HCT116 (cell line): ENCODE measurements around the gene TMEM266. TPM values are rescaled to one million over a fixed set of nuclear protein-coding genes. Genes with fewer than 3 reads are reported as not detected.

Experiments
- ATAC-seq: fragments of 200-7000 bp; cut with Tn5 transposase; 2 replicates; pipeline ENCODE4 v1.9.1; 2020; ENCODE audit warnings: mild to moderate bottlenecking, moderate library complexity
- BruUV-seq: library from RNA; stranded (reverse); fragments of 400-500 nt; replicated peaks from 2 replicates; lab custom pipeline; 2021; lab: Mats Ljungman, UMichigan
- CTCF ChIA-PET: fragments of 300-600 bp; sonication (Branson Sonifier 250); formaldehyde crosslinking; loops from one replicate; lab custom pipeline; 2021; ENCODE audit warnings: antibody characterized with exemption; lab: Charles Lee
- POLR2A ChIA-PET: fragments of 300-600, 350-600 bp; sonication (Branson Sonifier 250); formaldehyde crosslinking; loops from one replicate; lab custom pipeline; 2021; ENCODE audit warnings: antibody characterized with exemption; lab: Charles Lee
- RAD21 ChIA-PET, 2 experiments: fragments of 300-600 bp; sonication (Branson Sonifier 250); formaldehyde crosslinking; loops; one replicate each; lab custom pipeline; 2023; ENCODE audit warnings: low total read pairs in 2 of 2; ENCODE audit not compliant: uncharacterized antibody in 2 of 2, unreplicated experiment in 2 of 2, low non-redundant PET in 1 of 2; lab: Charles Lee
- DNase-seq: peaks from one replicate; pipeline ENCODE4 v3.0.0-alpha.2; 2010; ENCODE audit warnings: low read depth, low spot score
- H2AFZ ChIP-seq: fragments of 200-600 bp; shearing (Covaris generic), sonication (generic); 2 replicates; pipeline ENCODE4 v1.6.1; 2017; ENCODE audit warnings: low read depth, mixed run types, mixed read lengths, antibody characterized with exemption, low read length; ENCODE audit not compliant: poor library complexity, severe bottlenecking
- H3K27ac ChIP-seq: 2 replicates; pipeline ENCODE4 v1.5.1; 2012; ENCODE audit warnings: low read depth, low read length
- H3K27me3 ChIP-seq: fragments of 200-600 bp; sonication (generic); 2 replicates; pipeline ENCODE4 v1.6.1; 2016; ENCODE audit warnings: mixed run types, low read length, mixed read lengths; ENCODE audit not compliant: insufficient read depth
- H3K36me3 ChIP-seq, 2 experiments: fragments of 200-500 bp in 1 of 2; fragments of 200-600 bp in 1 of 2; sonication (Bioruptor generic) in 1 of 2; sonication (generic) in 1 of 2; 2 replicates each; pipeline versions ENCODE4 v1.5.1 to v1.6.1; 2014 to 2016; ENCODE audit warnings: low read length in 2 of 2, inconsistent platforms in 1 of 2, mixed read lengths in 1 of 2, mixed run types in 1 of 2; ENCODE audit not compliant: insufficient read depth in 2 of 2, control insufficient read depth in 1 of 2
- H3K4me1 ChIP-seq, 2 experiments: fragments of 200-600 bp in 1 of 2; sonication (generic) in 1 of 2; 2 replicates each; pipeline versions ENCODE4 v1.5.1 to v1.6.1; 2012 to 2017; ENCODE audit warnings: low read length in 2 of 2, inconsistent platforms in 1 of 2, mild to moderate bottlenecking in 1 of 2, mixed read lengths in 1 of 2, mixed run types in 1 of 2, moderate library complexity in 1 of 2; ENCODE audit not compliant: insufficient read depth in 2 of 2, control insufficient read depth in 1 of 2
- H3K4me2 ChIP-seq: fragments of 200-600 bp; sonication (generic); 2 replicates; pipeline ENCODE4 v1.6.1; 2017; ENCODE audit warnings: mixed run types, low read length, mixed read lengths
- H3K4me3 ChIP-seq, 2 experiments: fragments of 200-600 bp in 1 of 2; sonication (generic) in 1 of 2; replicated peaks in 1 of 2; 2 replicates each; pipeline ENCODE4 v1.5.1; 2011 to 2016; ENCODE audit warnings: low read length in 2 of 2, control low read depth in 1 of 2, low read depth in 1 of 2, mild to moderate bottlenecking in 1 of 2, mixed read lengths in 1 of 2, mixed run types in 1 of 2
- H3K79me2 ChIP-seq: fragments of 200-600 bp; sonication (generic); 2 replicates; pipeline ENCODE4 v1.6.1; 2017; ENCODE audit warnings: mild to moderate bottlenecking, mixed run types, low read length, moderate library complexity, mixed read lengths; ENCODE audit not compliant: insufficient read depth
- H3K9ac ChIP-seq: fragments of 200-600 bp; sonication (generic); 2 replicates; pipeline ENCODE4 v1.6.1; 2016; ENCODE audit warnings: low read length, mixed read lengths
- H3K9me2 ChIP-seq: fragments of 200-600 bp; sonication (generic), shearing (Covaris generic); 2 replicates; pipeline ENCODE4 v1.6.1; 2017; ENCODE audit warnings: mixed run types, mild to moderate bottlenecking, moderate library complexity; ENCODE audit not compliant: insufficient read depth
- H3K9me3 ChIP-seq, 2 experiments: fragments of 200-500 bp in 1 of 2; fragments of 200-600 bp in 1 of 2; sonication (Bioruptor generic) in 1 of 2; sonication (generic) in 1 of 2; 2 replicates each; pipeline ENCODE4 v1.6.1; 2014 to 2017; ENCODE audit warnings: low read length in 2 of 2, mixed read lengths in 2 of 2, inconsistent platforms in 1 of 2, low read depth in 1 of 2, mild to moderate bottlenecking in 1 of 2, mixed run types in 1 of 2, moderate library complexity in 1 of 2; ENCODE audit not compliant: control insufficient read depth in 1 of 2, insufficient read depth in 1 of 2
- H4K20me1 ChIP-seq: fragments of 200-600 bp; sonication (generic), shearing (Covaris generic); 2 replicates; pipeline ENCODE4 v1.6.1; 2017; ENCODE audit warnings: mixed run types, mild to moderate bottlenecking, moderate library complexity; ENCODE audit not compliant: insufficient read depth
- CBX3 ChIP-seq: IDR thresholded peaks from 2 replicates; pipeline ENCODE4 v1.6.1; 2012; ENCODE audit warnings: low read depth
- FOSL1 ChIP-seq: IDR thresholded peaks from 2 replicates; pipeline ENCODE4 v1.6.1; 2012; ENCODE audit warnings: low read depth
- JUND ChIP-seq: IDR thresholded peaks from 2 replicates; pipeline ENCODE4 v1.6.1; 2012
- POLR2AphosphoS5 ChIP-seq: IDR thresholded peaks from 2 replicates; pipeline ENCODE4 v1.6.1; 2011; ENCODE audit warnings: mild to moderate bottlenecking, low read depth, low read length, moderate library complexity
- SP1 ChIP-seq: IDR thresholded peaks from 2 replicates; pipeline ENCODE4 v1.6.1; 2012; ENCODE audit warnings: low read depth
- SRF ChIP-seq: IDR thresholded peaks from 2 replicates; pipeline ENCODE4 v1.6.1; 2012; ENCODE audit warnings: low read depth
- TCF7L2 ChIP-seq: IDR thresholded peaks from 2 replicates; pipeline ENCODE4 v1.7.0; 2011; ENCODE audit warnings: borderline replicate concordance, inconsistent platforms; ENCODE audit not compliant: insufficient read depth, insufficient read length; ENCODE audit errors: extremely low read depth
- YY1 ChIP-seq: IDR thresholded peaks from 2 replicates; pipeline ENCODE4 v1.6.1; 2011; ENCODE audit warnings: low read length, low read depth, moderate library complexity, mild to moderate bottlenecking; ENCODE audit not compliant: insufficient replicate concordance; ENCODE audit errors: extremely low read depth
- intact Hi-C: fragments of 100-400 bp; cut with micrococcal nuclease; formaldehyde crosslinking; loops from 2 replicates; pipeline ENCODE4 v1.10.0; 2022
- total RNA-seq: library from RNA; stranded (reverse); gene quantifications from one replicate; pipeline ENCODE4 v1.2.1, GENCODE V29; 2021; ENCODE audit not compliant: unreplicated experiment
- TF ChIP-seq, protein P1 (sequence below), 3 experiments: fragments of 200-600 bp in 1 of 3; sonication (generic) in 1 of 3; IDR thresholded peaks in 2 of 3; conservative IDR thresholded peaks in 1 of 3; 2 replicates each; pipeline ENCODE4 v1.5.1; 2012 to 2017; ENCODE audit warnings: low read depth in 2 of 3, low read length in 2 of 3, antibody characterized with exemption in 1 of 3, borderline replicate concordance in 1 of 3, control low read depth in 1 of 3, mild to moderate bottlenecking in 1 of 3, mixed read lengths in 1 of 3, mixed run types in 1 of 3, moderate library complexity in 1 of 3; ENCODE audit not compliant: insufficient read depth in 1 of 3
- TF ChIP-seq, protein P2 (sequence below): IDR thresholded peaks from 2 replicates; pipeline ENCODE4 v1.6.1; 2012
- TF ChIP-seq, protein P3 (sequence below): IDR thresholded peaks from 2 replicates; pipeline ENCODE4 v1.6.1; 2011; ENCODE audit warnings: mild to moderate bottlenecking, low read length, moderate library complexity; ENCODE audit not compliant: insufficient replicate concordance; ENCODE audit errors: extremely low read depth
- TF ChIP-seq, protein P4 (sequence below): IDR thresholded peaks from 2 replicates; pipeline ENCODE4 v1.6.1; 2012
- TF ChIP-seq, protein P5 (sequence below): IDR thresholded peaks from 2 replicates; pipeline ENCODE4 v1.6.1; 2012; ENCODE audit warnings: low read depth

Gene TMEM266
- total RNA-seq, 1 experiment from 2014 or later = 0.91 TPM

DNA sequence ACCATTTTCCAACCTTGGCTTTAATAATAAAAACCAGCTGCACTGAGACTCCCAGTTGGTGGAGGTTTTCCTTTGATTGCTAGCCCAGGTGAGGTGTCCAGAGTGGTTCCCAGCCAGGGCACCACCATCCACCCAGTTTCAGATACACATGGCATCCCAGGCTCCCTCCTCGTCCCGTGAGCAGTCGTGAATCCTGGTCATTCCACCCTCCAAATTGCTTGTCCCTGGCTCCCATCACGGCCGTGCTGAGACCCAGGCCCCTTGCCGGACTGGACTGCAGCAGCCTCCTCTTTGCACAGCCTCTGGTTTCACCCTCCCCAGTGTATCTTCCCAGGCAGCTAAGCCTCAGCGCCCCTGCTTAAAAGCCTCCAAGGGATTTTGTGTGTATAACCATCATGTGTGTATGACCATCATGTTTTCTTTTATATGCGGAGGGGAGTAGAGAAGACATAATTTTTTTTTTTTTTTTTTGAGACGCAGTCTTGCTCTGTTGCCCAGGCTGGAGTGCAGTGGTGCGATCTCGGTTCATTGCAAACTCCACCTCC is 145.2 kb downstream of the TMEM266 start:
- no peak overlapping the region for H3K4me2 ChIP-seq
- TF ChIP-seq, protein P1, sequence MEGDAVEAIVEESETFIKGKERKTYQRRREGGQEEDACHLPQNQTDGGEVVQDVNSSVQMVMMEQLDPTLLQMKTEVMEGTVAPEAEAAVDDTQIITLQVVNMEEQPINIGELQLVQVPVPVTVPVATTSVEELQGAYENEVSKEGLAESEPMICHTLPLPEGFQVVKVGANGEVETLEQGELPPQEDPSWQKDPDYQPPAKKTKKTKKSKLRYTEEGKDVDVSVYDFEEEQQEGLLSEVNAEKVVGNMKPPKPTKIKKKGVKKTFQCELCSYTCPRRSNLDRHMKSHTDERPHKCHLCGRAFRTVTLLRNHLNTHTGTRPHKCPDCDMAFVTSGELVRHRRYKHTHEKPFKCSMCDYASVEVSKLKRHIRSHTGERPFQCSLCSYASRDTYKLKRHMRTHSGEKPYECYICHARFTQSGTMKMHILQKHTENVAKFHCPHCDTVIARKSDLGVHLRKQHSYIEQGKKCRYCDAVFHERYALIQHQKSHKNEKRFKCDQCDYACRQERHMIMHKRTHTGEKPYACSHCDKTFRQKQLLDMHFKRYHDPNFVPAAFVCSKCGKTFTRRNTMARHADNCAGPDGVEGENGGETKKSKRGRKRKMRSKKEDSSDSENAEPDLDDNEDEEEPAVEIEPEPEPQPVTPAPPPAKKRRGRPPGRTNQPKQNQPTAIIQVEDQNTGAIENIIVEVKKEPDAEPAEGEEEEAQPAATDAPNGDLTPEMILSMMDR (IDR thresholded peaks at IDR 0.05 in 2 of 3, conservative IDR thresholded peaks at IDR 0.05 in 1 of 3; ENCODE audit: borderline replicate concordance in 1 of 3, insufficient read depth in 1 of 3, low read depth in 2 of 3, low read length in 2 of 3) = no peak
- TF ChIP-seq, protein P2, sequence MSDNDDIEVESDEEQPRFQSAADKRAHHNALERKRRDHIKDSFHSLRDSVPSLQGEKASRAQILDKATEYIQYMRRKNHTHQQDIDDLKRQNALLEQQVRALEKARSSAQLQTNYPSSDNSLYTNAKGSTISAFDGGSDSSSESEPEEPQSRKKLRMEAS = no peak
- TF ChIP-seq TCF7L2 (no peak), CBX3 (no peak), SRF (no peak), YY1 (no peak), SP1 (no peak), FOSL1 (no peak), JUND (no peak), POLR2AphosphoS5 (no peak)
- TF ChIP-seq, protein P3, sequence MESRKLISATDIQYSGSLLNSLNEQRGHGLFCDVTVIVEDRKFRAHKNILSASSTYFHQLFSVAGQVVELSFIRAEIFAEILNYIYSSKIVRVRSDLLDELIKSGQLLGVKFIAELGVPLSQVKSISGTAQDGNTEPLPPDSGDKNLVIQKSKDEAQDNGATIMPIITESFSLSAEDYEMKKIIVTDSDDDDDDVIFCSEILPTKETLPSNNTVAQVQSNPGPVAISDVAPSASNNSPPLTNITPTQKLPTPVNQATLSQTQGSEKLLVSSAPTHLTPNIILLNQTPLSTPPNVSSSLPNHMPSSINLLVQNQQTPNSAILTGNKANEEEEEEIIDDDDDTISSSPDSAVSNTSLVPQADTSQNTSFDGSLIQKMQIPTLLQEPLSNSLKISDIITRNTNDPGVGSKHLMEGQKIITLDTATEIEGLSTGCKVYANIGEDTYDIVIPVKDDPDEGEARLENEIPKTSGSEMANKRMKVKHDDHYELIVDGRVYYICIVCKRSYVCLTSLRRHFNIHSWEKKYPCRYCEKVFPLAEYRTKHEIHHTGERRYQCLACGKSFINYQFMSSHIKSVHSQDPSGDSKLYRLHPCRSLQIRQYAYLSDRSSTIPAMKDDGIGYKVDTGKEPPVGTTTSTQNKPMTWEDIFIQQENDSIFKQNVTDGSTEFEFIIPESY = no peak
- TF ChIP-seq, protein P4, sequence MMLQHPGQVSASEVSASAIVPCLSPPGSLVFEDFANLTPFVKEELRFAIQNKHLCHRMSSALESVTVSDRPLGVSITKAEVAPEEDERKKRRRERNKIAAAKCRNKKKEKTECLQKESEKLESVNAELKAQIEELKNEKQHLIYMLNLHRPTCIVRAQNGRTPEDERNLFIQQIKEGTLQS = no peak
- TF ChIP-seq, protein P5, sequence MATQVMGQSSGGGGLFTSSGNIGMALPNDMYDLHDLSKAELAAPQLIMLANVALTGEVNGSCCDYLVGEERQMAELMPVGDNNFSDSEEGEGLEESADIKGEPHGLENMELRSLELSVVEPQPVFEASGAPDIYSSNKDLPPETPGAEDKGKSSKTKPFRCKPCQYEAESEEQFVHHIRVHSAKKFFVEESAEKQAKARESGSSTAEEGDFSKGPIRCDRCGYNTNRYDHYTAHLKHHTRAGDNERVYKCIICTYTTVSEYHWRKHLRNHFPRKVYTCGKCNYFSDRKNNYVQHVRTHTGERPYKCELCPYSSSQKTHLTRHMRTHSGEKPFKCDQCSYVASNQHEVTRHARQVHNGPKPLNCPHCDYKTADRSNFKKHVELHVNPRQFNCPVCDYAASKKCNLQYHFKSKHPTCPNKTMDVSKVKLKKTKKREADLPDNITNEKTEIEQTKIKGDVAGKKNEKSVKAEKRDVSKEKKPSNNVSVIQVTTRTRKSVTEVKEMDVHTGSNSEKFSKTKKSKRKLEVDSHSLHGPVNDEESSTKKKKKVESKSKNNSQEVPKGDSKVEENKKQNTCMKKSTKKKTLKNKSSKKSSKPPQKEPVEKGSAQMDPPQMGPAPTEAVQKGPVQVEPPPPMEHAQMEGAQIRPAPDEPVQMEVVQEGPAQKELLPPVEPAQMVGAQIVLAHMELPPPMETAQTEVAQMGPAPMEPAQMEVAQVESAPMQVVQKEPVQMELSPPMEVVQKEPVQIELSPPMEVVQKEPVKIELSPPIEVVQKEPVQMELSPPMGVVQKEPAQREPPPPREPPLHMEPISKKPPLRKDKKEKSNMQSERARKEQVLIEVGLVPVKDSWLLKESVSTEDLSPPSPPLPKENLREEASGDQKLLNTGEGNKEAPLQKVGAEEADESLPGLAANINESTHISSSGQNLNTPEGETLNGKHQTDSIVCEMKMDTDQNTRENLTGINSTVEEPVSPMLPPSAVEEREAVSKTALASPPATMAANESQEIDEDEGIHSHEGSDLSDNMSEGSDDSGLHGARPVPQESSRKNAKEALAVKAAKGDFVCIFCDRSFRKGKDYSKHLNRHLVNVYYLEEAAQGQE = no peak
- ChIA-PET RAD21 (interaction anchor here (0.5 to 0.7 kb wide), 2 partner anchors 79 to 558 kb away, joined by 3 read pairs; no protein-coding TSS in a partner anchor), POLR2A (no interaction called here), CTCF (no interaction called here)
- H3K4me1 ChIP-seq = peaks cover 12 to 16% of the 10 kb centered on the region in 2 experiments
- ATAC-seq = no peak
- H4K20me1 ChIP-seq = no peaks in the 10 kb centered on the region
- intact Hi-C loops = no loop called here
- BruUV-seq = no TSS peak
- no peak overlapping the region for H3K27ac ChIP-seq
- no peaks in the 10 kb centered on the region for H3K9me2 ChIP-seq
- H3K9me3 ChIP-seq = no peaks in the 10 kb centered on the region
- H3K79me2 ChIP-seq = no peaks in the 10 kb centered on the region
- H2AFZ ChIP-seq = no peak overlapping the region
- H3K4me3 ChIP-seq = no peak overlapping the region
- H3K9ac ChIP-seq = no peak overlapping the region
- DNase-seq = no peak
- no peaks in the 10 kb centered on the region for H3K27me3 ChIP-seq
- no peaks in the 10 kb centered on the region for H3K36me3 ChIP-seq
